Stimulated activated memory B cell treated with anti-CD40 and anti-IgM and Interleukin-4, amounts not matched to agents 10 μg/mL and 1 μg/mL and 100 μg/mL, for 72 hours (primary cell): ENCODE data around the gene KRT33A.
"Not testable (repeated sequence)": the region's sequence is repeated elsewhere in the genome, so short reads cannot be mapped to it uniquely, and the experiment has no call there.

Source experiments
- ATAC-seq: fragments of 150-1000 bp; cut with Tn5 transposase; 2 replicates; pipeline ENCODE4 v1.10.0; 2021
- H3K27ac Mint-ChIP-seq: one replicate; pipeline ENCODE4 v1.8.0; 2022; ENCODE audit warnings: mild to moderate bottlenecking, mixed read lengths
- H3K27me3 Mint-ChIP-seq: one replicate; pipeline ENCODE4 v1.8.0; 2022; ENCODE audit warnings: mixed read lengths
- H3K36me3 Mint-ChIP-seq: one replicate; pipeline ENCODE4 v1.8.0; 2022; ENCODE audit warnings: mixed read lengths
- H3K4me1 Mint-ChIP-seq: one replicate; pipeline ENCODE4 v1.8.0; 2022; ENCODE audit warnings: mixed read lengths
- H3K4me3 Mint-ChIP-seq: one replicate; pipeline ENCODE4 v1.8.0; 2022; ENCODE audit warnings: mild to moderate bottlenecking, moderate library complexity, mixed read lengths
- H3K9me3 Mint-ChIP-seq: one replicate; pipeline ENCODE4 v1.8.0; 2022; ENCODE audit warnings: mixed read lengths

The KRT33A gene

DNA sequence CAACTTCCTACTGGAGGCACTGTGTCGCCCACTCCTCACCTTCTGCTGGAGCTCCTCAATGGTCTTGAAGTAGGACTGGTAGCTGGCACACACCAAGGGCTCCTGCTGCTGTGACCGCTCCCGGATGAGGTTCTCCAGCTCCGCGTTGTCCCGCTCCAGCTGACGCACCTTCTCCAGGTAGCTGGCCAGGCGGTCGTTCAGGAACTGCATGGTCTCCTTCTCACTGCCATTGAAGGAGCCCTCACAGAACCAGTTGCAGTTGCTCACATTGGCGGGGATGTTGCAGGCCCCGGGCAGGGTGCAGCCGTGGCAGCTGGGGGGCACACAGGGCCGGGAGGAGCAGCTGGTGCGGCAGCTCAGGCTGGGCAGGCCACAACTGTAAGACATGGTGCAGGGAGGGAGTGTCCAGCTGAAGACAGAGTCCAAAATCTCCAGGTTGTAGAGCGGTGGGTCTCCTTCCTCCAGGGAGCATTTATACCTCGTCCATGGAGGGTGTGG is at the start of gene KRT33A:
Gene KRT33A (minus strand): TSS at position 448 of the 498 bp plus-strand sequence. CDS start 61 bp downstream, at position 387.
- not testable (repeated sequence) for H3K27ac Mint-ChIP-seq
- H3K27me3 Mint-ChIP-seq: peaks cover 16% of the 10 kb centered on the region

DNA sequence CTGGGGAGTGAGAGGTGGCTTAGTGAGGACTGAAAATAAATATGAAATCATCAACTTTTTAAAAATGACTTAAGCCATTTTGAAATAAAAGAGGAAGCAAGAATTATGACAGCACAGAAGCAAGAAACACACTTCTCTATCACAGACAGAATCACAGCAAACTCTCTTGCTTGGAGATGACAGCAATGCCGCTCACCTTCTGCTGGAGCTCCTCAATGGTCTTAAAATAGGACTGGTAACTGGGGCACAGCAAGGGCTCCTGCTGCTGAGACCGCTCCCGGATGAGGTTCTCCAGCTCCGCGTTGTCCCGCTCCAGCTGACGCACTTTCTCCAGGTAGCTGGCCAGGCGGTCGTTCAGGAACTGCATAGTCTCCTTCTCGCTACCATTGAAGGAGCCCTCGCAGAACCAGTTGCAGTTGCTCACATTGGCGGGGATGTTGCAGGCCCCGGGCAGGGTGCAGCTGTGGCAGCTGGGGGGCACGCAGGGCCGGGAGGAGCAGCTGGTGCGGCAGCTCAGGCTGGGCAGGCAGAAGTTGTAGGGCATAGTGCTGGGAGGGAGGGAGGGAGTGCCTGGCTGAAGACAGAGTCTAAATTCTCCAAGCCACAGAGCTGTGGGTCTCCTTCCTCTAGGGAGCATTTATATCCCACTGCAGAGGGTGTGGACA is 46.5 kb upstream of the KRT33A start, which contains the start of gene KRT31:
Gene KRT31 (minus strand): TSS at position 613 of the 665 bp plus-strand sequence. CDS start 69 bp downstream, at position 544.
- no peaks in the 10 kb centered on the region for H3K9me3 Mint-ChIP-seq
- no peaks in the 10 kb centered on the region for H3K4me1 Mint-ChIP-seq
- no peak for ATAC-seq
- no peaks in the 10 kb centered on the region for H3K36me3 Mint-ChIP-seq
- H3K27me3 Mint-ChIP-seq: peaks cover 57% of the 10 kb centered on the region
- no peak within 1 kb of the TSS for H3K27ac Mint-ChIP-seq
- H3K4me3 Mint-ChIP-seq: no peak within 1 kb of the TSS

More for the DNA sequence above, at the start of gene KRT33A:
- not testable (repeated sequence) for H3K9me3 Mint-ChIP-seq, ATAC-seq, H3K4me3 Mint-ChIP-seq, H3K36me3 Mint-ChIP-seq, H3K4me1 Mint-ChIP-seq

DNA sequence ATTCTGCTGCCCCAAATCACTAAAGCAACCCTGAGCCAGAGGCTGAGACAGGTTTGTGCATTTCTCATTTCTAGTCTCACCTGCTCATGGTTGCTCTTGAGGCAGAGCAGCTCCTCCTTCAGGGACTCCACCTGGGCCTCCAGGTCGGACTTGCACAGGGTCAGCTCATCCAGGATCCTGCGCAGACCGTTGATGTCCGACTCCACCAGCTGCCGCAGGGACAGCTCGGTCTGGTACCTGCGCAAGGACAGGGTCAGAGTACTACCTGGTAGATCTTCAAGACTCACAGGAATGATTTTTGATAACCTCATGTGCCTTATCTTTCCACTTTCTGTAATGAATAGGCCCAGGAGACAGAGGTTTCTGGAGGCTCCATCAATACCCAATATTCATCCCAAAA is 45.7 kb upstream of the KRT33A start:
- Mint-ChIP-seq H3K4me3 (no peak overlapping the region), H3K4me1 (no peaks in the 10 kb centered on the region), H3K27me3 (peaks cover 60% of the 10 kb centered on the region), H3K27ac (no peak overlapping the region), H3K36me3 (no peaks in the 10 kb centered on the region), H3K9me3 (no peaks in the 10 kb centered on the region)
- no peak for ATAC-seq

DNA sequence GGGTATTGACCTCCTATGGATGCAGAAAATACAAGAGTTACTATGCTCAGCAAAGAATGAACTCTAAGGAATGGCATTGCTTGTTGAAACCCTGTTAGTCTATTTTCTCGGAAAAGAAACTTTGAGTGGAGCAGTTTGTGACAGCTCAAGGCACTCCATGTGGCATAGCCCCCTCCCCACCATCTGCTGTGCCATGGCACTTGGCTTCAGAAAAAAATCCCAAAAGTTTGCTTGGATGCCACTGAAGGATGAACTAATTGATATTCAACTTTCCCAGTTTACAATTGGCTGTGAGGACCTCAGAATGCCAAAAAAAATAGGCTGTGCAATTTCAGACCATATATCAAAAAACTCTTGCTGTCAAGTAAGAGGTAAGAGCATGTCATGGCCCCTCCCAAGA is 45.0 kb upstream of the KRT33A start:
- H3K4me1 Mint-ChIP-seq: no peaks in the 10 kb centered on the region

DNA sequence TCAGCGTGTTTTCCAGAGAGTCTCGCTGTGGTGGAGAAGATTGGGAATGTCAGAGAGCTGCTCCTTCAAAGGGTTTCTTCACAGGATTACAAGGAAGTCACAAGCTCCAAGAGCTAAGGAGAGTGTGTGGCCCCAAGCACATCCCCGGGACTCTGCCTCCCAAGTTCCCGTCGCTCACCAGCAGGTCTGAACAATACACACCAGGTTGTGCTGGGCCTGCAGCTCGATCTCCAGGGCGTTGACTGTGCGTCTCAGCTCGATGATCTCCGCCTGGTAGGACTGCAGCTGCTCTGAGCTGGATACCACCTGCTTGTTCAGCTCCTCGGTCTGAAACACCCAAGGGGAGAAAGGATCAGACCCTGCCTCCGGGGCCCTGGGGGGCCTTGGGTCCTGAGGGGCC is 44.4 kb upstream of the KRT33A start:
- ATAC-seq, H3K9me3 Mint-ChIP-seq, H3K4me1 Mint-ChIP-seq, H3K4me3 Mint-ChIP-seq, H3K36me3 Mint-ChIP-seq, H3K27ac Mint-ChIP-seq: not testable (repeated sequence)
- peaks cover 55% of the 10 kb centered on the region for H3K27me3 Mint-ChIP-seq

More for the DNA sequence above, 45.0 kb upstream of the KRT33A start:
- no peaks in the 10 kb centered on the region for H3K9me3 Mint-ChIP-seq
- H3K36me3 Mint-ChIP-seq: no peaks in the 10 kb centered on the region
- no peak overlapping the region for H3K27ac Mint-ChIP-seq
- no peak for ATAC-seq
- H3K27me3 Mint-ChIP-seq: peaks cover 55% of the 10 kb centered on the region
- H3K4me3 Mint-ChIP-seq: no peak overlapping the region

DNA sequence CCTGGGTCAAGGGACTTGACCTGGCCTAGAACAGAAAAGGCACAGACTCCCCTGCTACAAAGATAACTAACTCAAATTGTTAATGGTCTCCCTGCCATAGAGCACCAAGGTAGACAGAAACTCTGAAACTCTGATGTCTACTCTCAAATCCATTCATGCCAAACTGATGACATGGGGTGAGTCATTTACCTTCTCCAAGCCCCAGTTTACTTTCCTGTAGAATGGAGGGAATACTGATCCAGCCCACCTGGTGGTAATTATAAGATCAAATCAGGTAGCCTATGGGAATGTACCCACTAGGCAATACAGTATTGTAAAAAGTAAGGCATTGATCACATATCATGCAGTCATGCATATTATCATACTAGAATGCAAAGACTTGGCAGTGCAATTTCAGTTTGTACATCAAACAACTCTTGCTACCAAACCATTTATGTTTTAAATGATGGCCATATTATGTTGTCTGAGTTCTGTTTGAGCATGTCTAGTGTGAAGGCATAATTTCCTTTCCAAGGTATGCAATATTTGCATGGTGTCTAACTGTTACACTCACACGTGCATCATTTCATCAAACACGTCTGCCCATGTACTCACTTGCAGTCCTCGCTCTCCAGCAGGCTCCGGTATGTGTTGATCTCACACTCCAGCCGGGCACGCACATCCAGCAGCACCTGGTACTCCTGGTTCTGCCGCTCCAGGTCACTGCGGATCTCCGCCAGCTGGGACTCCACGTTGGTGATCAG is 43.8 kb upstream of the KRT33A start:
- ATAC-seq: no peak
- no peaks in the 10 kb centered on the region for H3K36me3 Mint-ChIP-seq
- no peak overlapping the region for H3K4me3 Mint-ChIP-seq
- no peaks in the 10 kb centered on the region for H3K9me3 Mint-ChIP-seq
- no peaks in the 10 kb centered on the region for H3K4me1 Mint-ChIP-seq
- H3K27ac Mint-ChIP-seq: no peak overlapping the region
- peaks cover 55% of the 10 kb centered on the region for H3K27me3 Mint-ChIP-seq

DNA sequence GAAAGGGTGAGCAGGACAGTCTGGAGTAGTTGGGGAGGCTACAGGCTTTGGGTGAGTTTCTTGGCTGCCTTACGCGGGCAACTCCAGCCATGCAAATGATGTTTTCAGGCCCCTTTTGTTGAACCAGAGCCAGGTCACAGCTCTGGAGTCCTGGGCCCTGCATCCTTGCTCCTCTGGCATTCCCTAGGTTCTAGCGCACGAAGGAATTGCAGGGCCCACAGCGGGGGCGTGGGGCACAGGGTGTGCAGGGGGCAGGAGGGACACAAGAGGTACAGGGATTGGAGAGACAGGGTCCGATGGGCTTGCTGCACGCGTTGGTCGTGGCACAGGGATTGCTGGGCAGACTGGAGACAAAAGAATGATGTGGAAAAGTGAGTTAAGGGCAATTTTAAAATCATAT is 43.2 kb upstream of the KRT33A start:
- Mint-ChIP-seq H3K36me3 (no peaks in the 10 kb centered on the region), H3K9me3 (no peaks in the 10 kb centered on the region), H3K4me1 (no peaks in the 10 kb centered on the region), H3K27me3 (peaks cover 55% of the 10 kb centered on the region), H3K4me3 (no peak overlapping the region), H3K27ac (no peak overlapping the region)
- no peak for ATAC-seq

DNA sequence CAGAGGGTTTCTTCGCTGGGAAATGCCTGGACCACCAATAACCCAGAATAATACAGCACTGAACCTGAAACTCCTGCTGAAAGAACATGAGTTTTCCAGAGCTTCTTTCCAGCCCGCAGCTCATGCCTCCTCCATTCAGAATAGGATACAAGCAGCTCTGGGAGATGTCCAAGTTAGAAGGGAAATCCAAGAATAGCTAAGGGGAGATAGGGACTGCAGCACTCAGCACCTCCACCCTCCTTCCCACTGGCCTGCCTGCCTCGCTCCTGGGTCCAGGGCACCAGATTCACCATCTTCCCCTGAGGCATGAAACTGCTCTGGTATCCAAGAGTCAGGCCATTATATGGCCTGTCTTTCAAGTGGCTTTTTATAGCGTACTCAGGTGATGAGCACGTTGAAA is 42.7 kb upstream of the KRT33A start:
- Mint-ChIP-seq H3K4me1 (no peaks in the 10 kb centered on the region), H3K36me3 (no peaks in the 10 kb centered on the region), H3K4me3 (no peak overlapping the region), H3K27ac (no peak overlapping the region), H3K9me3 (no peaks in the 10 kb centered on the region), H3K27me3 (peaks cover 54% of the 10 kb centered on the region)
- ATAC-seq: no peak

DNA sequence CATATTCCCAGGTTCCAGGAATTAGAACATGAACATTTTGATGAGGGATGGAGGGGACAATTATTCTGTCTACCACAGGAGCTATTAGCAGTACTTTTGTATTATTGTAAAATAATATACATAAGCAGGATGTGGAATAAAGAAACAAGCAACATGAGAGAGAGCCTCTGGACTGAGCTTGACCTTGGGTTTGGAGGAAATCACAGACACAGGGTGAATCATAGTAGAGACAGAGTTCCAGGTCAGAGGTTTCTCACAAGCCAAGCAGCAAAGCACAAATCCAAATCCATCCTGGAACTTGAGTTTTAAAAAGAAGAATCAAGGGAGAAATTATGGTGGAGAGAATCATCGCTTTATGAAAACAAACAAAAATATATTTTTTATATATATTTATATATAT is 41.6 kb upstream of the KRT33A start:
- Mint-ChIP-seq H3K4me3 (no peak overlapping the region), H3K27me3 (peaks cover 46% of the 10 kb centered on the region), H3K4me1 (no peaks in the 10 kb centered on the region), H3K9me3 (peaks cover 2% of the 10 kb centered on the region), H3K36me3 (no peaks in the 10 kb centered on the region), H3K27ac (no peak overlapping the region)
- ATAC-seq: no peak

DNA sequence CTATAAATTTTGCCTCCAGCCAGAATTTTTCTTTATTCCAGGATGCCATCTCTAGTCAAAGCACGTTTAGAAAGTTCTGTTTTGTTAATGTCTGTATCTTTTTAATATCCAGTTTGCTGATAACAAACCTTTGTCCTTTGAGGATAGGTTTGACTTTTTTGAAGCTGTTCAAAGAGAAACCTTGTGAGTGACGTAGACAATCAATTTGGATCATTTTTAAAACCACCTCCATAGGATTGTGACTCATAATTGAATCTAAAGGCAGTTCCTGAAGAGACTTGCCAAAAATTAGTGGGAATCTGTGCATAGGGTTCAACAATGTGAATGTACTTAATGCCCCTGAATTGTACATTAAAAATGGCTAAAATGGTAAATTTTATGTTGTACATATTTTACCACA is 40.9 kb upstream of the KRT33A start:
- no peak for ATAC-seq
- Mint-ChIP-seq H3K4me3 (no peak overlapping the region), H3K27me3 (peaks cover 46% of the 10 kb centered on the region), H3K36me3 (peaks cover 3% of the 10 kb centered on the region), H3K9me3 (peaks cover 5% of the 10 kb centered on the region), H3K27ac (no peak overlapping the region), H3K4me1 (no peaks in the 10 kb centered on the region)

DNA sequence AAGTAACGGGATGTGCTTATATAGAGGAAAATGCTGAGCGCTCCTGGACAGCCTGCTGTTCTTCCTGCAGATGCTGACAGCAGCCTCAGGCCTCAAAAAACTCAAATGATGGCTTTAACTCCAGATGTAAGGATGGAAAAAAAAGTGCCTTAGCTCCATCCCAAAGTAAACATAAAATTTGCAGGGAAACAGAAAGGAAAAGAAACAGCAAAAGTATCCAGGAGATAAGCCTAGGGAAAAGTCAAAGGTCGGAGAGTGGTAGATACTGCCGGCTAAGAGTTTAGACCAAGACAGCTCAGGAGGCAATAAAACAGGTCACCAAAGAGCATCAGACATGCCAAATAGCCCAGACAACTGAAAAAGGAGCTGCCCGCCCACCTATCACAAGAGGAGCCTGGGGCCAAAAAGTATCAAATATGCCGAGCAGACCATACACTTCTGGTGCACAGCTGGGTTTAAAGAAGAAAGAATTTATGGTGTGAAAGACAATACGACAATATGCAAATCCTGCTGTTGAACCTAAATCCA is 39.8 kb upstream of the KRT33A start:
- no peak for ATAC-seq
- peaks cover 48% of the 10 kb centered on the region for H3K27me3 Mint-ChIP-seq
- no peak overlapping the region for H3K27ac Mint-ChIP-seq
- H3K9me3 Mint-ChIP-seq: peaks cover 9% of the 10 kb centered on the region
- H3K4me1 Mint-ChIP-seq: no peaks in the 10 kb centered on the region
- no peak overlapping the region for H3K4me3 Mint-ChIP-seq
- H3K36me3 Mint-ChIP-seq: peaks cover 6% of the 10 kb centered on the region

DNA sequence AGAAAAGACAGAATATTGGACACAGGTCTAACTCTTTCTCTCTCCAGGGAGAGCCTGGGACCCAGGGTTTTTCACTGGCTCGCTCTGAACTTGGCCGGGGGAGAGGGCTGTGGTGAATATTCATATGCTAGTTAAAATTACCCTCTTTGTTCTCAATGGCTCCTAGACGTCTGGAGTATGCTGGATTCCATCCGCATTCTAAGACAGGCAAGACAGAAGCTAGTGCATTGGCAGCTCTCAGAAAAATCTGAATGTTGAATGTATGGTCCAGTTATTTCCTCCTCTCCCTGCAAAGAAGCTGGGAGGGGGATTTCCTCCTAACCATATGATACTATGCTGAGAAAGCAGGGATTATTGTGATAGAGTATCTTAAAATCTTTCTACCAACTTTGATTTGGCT is 37.0 kb upstream of the KRT33A start:
- H3K27ac Mint-ChIP-seq: no peak overlapping the region
- H3K36me3 Mint-ChIP-seq: peaks cover 6% of the 10 kb centered on the region
- no peak for ATAC-seq
- peaks cover 56% of the 10 kb centered on the region for H3K27me3 Mint-ChIP-seq
- no peak overlapping the region for H3K4me3 Mint-ChIP-seq
- H3K4me1 Mint-ChIP-seq: no peaks in the 10 kb centered on the region
- peaks cover 12% of the 10 kb centered on the region for H3K9me3 Mint-ChIP-seq

DNA sequence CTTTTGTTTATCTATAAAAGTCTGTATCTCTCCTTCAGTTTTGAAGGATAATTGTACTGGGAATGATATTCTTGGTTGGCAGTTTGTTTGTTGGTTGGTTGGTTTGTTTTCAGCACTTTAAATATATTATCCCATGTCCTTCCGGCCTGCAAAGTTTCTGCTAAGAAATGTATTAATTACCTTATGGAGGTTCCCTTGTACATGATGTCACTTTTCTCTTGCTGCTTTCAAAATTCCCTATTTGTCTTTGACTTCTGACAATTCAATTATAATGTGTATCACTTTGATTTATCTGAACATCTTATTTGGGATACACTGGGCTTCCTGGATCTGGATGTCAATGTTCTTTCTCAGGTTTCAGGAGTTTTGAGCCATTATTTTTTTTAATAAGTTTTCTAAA is 35.6 kb upstream of the KRT33A start:
- Mint-ChIP-seq H3K27ac (no peak overlapping the region), H3K27me3 (peaks cover 54% of the 10 kb centered on the region), H3K4me1 (no peaks in the 10 kb centered on the region), H3K4me3 (no peak overlapping the region), H3K9me3 (peaks cover 12% of the 10 kb centered on the region), H3K36me3 (peaks cover 6% of the 10 kb centered on the region)
- no peak for ATAC-seq

DNA sequence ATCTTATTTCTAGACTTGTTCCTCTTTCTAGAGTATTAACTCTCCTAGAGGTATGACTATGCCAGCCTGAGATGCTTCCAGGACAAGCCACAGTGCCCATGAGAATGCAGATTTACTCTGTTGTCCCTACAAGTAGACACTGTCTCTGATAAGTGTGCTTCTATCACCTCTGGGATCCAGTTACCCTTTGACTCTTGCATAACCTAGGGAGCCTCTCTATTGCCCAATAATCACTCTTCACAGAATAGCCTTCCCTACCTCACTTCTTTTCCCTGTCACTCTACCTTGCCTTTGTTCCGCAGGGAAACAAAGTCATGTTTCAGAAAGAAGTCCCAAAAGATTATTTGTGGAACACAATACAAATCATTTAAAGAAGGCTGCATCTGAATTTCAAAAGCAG is 33.1 kb upstream of the KRT33A start:
- Mint-ChIP-seq H3K4me1 (no peaks in the 10 kb centered on the region), H3K27me3 (peaks cover 46% of the 10 kb centered on the region), H3K9me3 (peaks cover 12% of the 10 kb centered on the region), H3K36me3 (peaks cover 6% of the 10 kb centered on the region), H3K27ac (no peak overlapping the region), H3K4me3 (no peak overlapping the region)
- ATAC-seq: no peak

DNA sequence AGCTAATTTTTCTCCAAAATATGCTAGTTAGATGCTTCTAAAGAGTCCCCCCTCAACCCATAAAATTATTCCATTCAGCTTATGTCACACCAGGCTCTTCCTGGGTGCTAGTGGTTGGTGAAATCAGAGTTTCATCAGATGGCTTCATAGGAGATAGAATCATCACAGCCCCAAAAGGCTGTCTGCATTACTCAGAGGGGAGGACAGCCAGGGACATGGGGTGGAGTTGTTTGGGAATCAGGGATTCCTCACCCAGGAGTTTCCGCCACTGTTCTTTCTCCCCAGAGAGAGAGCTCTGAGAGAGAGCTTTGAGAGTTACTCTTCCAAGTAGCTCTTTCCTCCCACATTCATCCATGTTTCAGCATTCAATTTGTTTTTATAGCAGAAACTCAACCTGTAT is 31.8 kb upstream of the KRT33A start:
- ATAC-seq: no peak
- Mint-ChIP-seq H3K27ac (no peak overlapping the region), H3K27me3 (peaks cover 46% of the 10 kb centered on the region), H3K9me3 (peaks cover 9% of the 10 kb centered on the region), H3K4me1 (no peaks in the 10 kb centered on the region), H3K4me3 (no peak overlapping the region), H3K36me3 (peaks cover 6% of the 10 kb centered on the region)

DNA sequence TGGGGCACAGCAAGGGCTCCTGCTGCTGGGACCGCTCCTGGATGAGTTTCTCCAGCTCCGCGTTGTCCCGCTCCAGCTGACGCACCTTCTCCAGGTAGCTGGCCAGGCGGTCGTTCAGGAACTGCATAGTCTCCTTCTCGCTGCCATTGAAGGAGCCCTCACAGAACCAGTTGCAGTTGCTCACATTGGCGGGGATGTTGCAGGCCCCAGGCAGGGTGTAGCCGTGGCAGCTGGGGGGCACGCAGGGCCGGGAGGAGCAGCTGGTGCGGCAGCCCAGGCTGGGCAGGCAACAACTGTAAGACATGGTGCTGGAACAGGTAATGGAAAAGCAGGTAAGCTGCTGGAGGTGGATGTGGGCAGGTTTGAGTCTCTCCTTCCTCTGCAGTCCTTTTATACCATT is 31.3 kb upstream of the KRT33A start, which contains the start of gene KRT34:
Gene KRT34 (minus strand): TSS at position 364 of the 400 bp plus-strand sequence. CDS start 60 bp downstream, at position 304.
- not testable (repeated sequence) for H3K9me3 Mint-ChIP-seq, H3K36me3 Mint-ChIP-seq, H3K4me3 Mint-ChIP-seq, H3K27ac Mint-ChIP-seq, H3K4me1 Mint-ChIP-seq, ATAC-seq
- peaks cover 46% of the 10 kb centered on the region for H3K27me3 Mint-ChIP-seq
